Neural cell (in vitro differentiated cells): Measurements from ENCODE around the gene RUBCNL.

Experiments
- EZH2 ChIP-seq: fragments of 200-600, 300-800 bp; shearing (Covaris generic), sonication (generic); IDR thresholded peaks from 2 replicates; pipeline ENCODE4 v1.6.1; 2014; ENCODE audit warnings: antibody characterized with exemption, low read length, borderline replicate concordance, mild to moderate bottlenecking; ENCODE audit not compliant: insufficient read depth, poor library complexity, severe bottlenecking
- MXI1 ChIP-seq: fragments of 450-650 bp; conservative IDR thresholded peaks from 2 replicates; pipeline ENCODE4 v1.6.1; 2014; ENCODE audit warnings: antibody characterized with exemption, mild to moderate bottlenecking; ENCODE audit not compliant: poor library complexity, severe bottlenecking
- POLR2AphosphoS5 ChIP-seq: IDR thresholded peaks from 2 replicates; pipeline ENCODE4 v1.6.1; 2012
- TF ChIP-seq, protein P1 (sequence below): fragments of 450-650 bp; IDR thresholded peaks from 2 replicates; pipeline ENCODE4 v1.5.1; 2014; ENCODE audit warnings: antibody characterized with exemption, mild to moderate bottlenecking, moderate library complexity; ENCODE audit not compliant: poor library complexity, severe bottlenecking

DNA sequence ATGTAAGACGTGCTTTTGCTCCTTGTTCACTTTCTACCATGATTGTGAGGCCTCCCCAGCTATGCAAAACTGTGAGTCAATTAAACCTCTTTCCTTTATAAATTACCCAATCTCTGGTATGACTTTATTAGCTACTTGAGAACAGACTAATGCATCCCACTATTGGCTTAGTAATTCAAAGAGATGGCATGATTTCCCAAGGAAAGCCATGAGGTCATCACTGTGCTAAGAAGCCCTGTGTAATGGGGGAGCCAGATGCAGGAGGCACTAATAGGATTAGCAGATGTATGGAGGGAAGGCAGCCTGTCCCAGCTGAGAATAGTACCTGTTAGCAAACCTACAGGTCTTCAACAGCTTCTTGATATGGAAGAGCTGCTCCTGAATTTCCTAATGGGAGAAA lies 38.1 kb downstream of the RUBCNL start:
- TF ChIP-seq, protein P1, sequence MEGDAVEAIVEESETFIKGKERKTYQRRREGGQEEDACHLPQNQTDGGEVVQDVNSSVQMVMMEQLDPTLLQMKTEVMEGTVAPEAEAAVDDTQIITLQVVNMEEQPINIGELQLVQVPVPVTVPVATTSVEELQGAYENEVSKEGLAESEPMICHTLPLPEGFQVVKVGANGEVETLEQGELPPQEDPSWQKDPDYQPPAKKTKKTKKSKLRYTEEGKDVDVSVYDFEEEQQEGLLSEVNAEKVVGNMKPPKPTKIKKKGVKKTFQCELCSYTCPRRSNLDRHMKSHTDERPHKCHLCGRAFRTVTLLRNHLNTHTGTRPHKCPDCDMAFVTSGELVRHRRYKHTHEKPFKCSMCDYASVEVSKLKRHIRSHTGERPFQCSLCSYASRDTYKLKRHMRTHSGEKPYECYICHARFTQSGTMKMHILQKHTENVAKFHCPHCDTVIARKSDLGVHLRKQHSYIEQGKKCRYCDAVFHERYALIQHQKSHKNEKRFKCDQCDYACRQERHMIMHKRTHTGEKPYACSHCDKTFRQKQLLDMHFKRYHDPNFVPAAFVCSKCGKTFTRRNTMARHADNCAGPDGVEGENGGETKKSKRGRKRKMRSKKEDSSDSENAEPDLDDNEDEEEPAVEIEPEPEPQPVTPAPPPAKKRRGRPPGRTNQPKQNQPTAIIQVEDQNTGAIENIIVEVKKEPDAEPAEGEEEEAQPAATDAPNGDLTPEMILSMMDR, result no peak
- TF ChIP-seq POLR2AphosphoS5 (no peak), EZH2 (no peak), MXI1 (no peak)
